Measurements from ENCODE around the gene CAPS.

Gene CAPS

DNA sequence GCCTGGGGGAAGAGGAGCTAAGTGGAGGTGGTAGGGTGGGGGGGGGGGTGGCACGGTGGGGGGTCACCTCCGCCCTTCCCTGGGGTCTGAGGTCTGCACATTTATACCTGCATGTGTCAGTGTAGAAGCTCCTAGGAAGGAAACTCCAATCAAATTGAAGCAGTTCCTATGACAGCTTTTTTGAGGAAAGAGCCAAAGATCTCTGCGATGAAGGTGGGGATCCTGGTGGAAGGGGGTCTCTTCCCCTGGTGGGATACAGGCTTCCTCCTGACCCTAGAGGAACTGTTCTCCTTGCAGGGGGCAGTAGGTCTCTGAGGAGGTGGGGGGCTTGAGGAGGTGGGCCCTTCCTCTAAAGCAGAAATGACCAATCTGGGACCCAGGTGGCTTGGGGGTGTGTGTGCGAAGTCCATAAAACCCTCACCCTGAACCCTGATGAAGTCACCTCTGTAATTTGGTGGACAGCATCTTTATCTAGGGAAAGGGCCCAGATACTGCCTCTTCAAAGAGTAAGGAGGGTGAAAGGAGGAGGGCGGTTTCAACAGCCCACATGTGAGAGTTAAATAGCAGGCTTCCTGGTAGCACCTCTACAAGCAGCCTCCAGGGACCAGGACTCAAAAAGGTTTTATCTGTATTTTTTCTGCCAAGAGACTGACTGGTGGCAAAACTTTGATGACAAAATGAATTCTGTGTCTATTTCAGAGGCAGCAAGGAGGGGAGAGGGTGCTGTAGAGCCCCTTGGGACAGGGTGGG, 50.9 kb downstream of the CAPS start:
- no peak for TF ChIP-seq CTCF (conservative IDR thresholded peaks at IDR 0.05; ENCODE audit: low read depth, low read length)
- no peak for DNase-seq (ENCODE audit: low read depth)
- H3K4me3 ChIP-seq (ENCODE audit: low read length) = no peak overlapping the region
